Urothelium cell line (cell line): ENCODE results near the gene PRKD1.

Source experiments
- DNase-seq: peaks from one replicate; pipeline ENCODE4 v3.0.0; 2011; ENCODE audit warnings: low spot score, mixed read lengths
- FAIRE-seq: peaks from 2 replicates; lab custom pipeline; 2011; peaks lifted over from hg19 to GRCh38; lab: Jason Lieb, UNC

Gene PRKD1

DNA sequence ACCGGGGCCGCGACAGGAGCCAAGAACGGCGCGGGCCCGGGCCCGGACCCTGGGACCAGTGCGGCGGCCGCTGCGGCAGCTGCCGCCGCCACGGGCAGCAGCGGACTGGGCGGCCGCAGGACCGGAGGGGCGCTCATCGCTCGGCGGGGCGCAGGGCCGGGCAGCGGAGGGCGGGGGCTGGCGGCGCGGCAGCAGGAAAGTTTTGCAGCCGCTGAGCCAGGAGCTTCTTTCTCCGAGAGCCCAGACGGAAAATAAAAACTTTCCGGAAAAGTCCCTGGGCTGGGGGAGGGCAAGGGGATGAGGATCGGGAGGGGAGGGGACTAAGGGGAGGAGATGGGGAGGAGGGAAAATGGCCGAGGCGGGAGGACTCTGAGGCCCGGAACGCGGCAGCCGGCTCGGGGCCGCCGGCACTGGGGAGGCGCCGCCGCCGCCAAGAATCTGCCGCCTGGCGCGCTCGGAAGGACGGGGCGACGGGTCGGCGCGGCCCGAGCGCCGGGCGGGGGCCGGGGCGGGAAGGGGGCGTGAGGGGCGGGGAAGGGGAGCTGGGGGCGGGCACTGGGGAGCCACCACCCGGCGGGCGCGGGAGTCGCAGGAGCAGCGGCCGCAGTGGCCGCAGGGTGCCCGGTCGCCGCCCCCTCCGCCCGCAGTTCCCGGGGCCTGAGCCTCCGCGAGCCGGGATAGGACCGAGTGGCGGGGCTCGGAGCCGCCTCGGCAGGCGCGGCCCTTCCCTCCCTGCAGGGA lies at the start of gene PRKD1:
Gene PRKD1 (minus strand): TSS at position 472 of the 741 bp plus-strand sequence.
- FAIRE-seq: no peak
- DNase-seq: peak; percentile 83

DNA sequence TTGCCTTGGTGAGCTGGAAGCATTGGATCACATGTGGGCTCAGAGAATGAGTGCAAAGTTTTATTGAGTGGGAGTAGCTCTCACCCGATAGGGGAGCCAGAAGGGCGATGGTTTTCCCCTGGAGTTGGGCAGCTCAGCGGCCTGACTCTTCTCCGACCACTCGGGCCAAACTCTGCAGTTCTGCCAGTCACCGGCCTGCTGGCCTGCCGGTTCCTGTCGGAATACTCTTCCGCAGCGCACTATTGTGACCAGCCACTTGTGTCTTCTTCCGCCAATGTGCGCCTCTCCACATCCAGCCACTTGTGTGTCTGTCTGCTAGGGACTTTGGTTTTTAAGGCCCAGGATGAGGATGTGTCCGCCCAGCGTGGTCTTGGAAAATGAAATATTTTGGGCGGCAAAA lies 43.5 kb upstream of the PRKD1 start:
- no peak for FAIRE-seq

DNA sequence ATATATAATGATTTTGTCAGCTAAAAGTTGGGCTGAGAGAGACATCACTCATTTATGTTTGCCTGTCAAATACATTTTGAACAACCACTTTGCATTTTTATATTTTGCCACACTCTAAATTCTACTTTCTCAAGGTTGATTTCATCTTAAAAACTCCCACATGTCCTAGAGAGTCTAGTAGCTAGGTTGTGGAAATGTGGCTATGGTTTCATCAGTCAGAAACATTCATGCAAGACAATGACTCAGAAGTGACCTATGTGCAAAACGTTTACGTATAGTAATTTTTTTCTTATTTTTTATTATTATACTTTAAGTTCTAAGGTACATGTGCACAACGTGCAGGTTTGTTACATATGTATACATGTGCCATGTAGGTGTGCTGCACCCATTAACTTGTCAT lies 27.4 kb upstream of the PRKD1 start:
- DNase-seq: no peak
- FAIRE-seq: no peak

More for the DNA sequence above, 43.5 kb upstream of the PRKD1 start:
- no peak for DNase-seq

DNA sequence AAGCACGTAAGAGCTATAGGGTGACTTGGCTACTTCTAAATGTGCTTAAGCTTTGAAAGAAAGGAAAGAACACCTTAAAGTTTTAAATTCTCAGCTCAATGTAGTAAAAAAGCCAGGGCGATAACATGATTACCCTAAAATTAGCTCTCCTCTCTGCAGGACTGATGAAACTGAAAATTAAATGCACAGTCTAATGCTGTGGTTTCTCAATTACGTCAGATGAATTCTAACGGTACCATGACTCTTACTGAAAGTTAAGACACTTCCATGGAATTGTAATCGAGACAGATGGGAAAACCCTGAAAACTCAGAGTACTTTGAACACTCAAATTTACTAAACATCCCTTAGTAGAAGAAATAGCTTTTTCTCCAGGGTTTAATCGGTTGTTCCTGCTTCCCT lies 25.9 kb upstream of the PRKD1 start:
- FAIRE-seq (no peak), DNase-seq (no peak)

DNA sequence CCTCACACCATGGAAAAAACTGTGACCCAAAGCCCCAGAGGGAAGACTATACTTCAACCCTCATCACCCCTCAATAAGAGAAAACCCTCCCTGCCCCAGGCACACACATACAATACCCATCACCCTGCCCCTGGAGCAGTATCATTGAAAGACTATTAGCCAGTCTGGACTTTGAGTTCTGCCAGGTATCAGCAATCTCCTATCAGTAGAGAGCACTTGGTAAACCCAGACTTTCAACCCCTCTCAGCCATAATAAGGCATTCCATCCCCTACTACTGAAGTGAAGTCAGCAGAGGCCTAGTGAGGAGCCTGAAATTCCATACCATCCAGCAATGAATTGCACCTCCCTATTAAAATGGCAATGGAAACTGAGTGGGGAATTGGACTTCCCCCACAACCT lies 16.4 kb upstream of the PRKD1 start:
- no peak for FAIRE-seq

DNA sequence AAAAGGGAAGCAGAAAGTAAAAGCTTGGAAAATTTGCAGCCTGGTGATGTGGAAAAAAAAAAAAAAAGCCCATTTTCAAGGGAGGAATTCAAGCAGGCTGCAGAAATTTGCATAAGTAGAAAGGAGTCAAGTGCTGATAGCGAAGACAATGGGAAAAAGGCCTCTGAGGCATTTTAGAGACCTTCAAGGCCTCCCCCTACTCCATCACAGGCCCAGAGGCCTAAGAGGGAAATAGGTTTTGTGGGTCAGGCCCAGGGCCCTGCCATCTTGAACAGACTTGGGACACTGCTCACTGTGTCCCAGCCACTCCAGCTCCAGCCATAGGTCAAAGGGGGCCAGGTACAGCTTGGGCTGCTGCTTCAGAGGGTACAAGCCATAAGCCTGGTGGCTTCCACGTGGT lies 13.8 kb upstream of the PRKD1 start:
- DNase-seq (no peak), FAIRE-seq (no peak)

More for the DNA sequence above, 16.4 kb upstream of the PRKD1 start:
- no peak for DNase-seq

DNA sequence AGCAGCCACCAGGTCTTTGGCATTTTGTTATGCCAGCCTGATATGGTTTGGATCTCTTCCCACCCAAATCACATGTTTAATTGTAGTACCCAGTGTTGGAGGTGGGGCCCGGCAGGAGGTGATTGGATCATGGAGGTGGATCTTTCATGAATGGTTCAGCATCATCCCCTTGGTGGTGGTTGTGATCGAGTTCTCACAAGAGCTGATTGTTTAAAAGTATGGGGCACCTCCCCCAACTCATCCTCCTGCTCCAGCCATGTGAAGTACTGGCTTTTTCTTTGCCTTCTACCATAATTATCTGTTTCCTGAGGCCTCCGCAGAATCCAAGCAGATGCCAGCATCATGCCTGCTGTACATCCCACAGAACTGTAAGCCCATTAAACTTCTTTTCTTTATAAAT lies 12.8 kb upstream of the PRKD1 start:
- FAIRE-seq: no peak
- no peak for DNase-seq

DNA sequence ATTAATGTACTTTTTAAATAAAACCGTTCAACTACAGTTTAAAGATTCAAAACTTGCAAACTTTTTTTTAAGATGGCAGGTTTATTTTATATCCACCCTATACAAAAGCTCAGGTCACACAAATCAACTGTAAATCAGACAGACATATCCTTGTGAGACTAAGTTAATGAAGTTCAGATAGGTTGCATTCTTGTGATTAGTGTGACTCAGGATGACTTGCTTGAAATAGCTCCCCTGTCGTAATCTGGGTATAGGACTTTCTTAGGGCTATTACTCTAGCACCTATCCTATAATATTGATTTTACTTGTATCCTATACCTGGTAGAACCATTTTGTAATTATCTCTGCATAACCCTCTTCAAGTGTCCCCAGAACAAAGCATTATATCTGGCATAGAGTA lies 9.5 kb upstream of the PRKD1 start:
- FAIRE-seq: no peak
- DNase-seq: no peak

DNA sequence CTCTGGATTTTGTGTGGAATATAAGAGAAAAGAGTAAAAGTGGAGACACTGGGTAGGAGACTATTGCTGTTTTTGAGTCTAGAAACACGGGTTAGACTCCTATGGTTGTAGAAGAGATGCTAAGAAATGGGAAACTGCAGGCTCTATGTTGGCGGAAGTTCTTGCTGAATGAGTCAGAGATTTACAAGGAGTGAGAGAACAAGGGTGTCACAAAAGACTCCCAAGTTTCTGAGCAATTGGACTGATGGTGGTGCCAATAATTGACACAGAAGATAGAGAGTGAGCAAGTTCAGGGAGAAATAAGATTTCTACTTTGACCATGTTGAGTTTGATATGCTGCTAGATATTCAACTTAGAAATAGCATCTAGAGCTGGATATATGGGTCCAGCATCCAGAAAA lies 2.6 kb upstream of the PRKD1 start:
- FAIRE-seq: no peak
- peak; percentile 40 for DNase-seq

DNA sequence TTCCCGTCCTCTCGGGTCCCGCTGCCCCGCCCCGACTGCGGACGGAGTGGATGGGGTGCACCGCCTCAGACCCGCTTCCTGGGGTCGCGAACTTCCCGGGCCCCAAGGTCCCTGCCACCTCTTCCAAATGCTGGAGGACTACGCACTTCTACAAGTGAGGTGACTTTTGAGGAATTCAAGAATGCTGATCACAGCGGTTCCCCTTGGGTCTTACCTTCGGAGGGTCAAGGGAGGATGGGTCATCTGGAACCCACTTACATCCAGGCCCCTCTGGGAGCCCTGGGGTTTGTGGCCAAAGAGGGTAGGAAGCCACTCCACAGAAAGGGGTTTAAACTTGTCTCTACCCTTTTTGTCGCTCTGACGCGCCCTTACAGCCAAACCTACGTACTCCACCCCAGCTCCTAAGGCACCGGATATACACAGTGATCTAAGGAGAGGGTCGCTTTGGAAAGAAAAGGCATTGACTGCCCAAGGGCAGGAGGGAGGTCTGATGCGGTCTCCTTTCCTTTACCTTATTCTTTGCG lies 532 bp upstream of the PRKD1 start:
- FAIRE-seq (no peak), DNase-seq (no peak)

DNA sequence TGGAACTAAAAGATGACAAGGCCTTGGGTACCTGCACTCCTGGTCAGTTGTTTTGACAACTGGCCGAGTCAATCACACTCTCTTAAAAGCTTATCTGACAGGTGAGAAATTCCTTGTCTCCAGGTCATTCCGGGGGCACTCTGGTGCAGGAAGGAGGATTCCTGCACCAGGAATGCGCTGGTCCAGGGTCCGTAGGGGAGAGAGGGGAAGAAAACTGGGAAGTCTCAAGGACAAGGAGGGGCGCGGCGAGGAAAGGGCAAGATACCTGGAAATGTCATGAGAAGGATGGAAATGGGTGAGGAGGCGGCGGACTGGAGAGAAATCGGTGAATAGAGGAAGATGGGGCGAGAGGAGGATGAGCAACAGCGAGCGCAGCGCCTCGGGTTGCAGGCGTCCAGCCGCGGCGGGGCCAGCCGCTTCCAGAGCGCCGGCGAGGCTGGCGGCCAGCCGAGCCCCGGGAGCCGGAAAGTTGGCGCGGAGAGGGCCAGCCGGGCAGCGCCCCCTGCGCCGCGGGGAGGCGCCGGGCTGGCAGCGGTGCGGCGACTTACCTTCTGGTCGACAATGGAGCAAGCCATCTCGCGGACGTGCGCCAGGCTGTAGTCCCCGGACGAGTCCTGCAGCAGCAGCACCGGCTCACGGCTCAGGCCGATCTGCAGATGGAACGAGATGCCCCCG lies 809 bp downstream of the PRKD1 start:
- FAIRE-seq (no peak), DNase-seq (peak; percentile 63)

DNA sequence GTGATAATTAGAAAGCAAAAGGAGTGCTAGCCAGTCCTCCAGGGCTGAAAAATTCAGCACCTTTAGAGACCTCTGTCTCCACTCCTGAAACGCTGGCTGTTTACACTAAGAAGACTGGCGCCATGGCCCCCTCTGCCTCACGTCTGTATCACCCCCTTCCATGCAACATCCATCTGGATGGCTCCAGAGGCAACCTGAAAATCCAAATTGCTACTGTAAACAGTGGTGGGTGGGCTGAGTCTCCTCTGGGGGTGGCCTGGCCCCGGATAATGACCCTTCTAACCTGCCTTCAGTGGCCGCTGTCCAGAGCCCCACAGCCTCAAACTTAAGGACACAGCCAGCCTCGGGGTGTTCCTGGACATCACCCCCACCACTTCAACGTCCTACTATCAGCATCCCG lies 1.4 kb downstream of the PRKD1 start:
- DNase-seq (no peak), FAIRE-seq (no peak)

DNA sequence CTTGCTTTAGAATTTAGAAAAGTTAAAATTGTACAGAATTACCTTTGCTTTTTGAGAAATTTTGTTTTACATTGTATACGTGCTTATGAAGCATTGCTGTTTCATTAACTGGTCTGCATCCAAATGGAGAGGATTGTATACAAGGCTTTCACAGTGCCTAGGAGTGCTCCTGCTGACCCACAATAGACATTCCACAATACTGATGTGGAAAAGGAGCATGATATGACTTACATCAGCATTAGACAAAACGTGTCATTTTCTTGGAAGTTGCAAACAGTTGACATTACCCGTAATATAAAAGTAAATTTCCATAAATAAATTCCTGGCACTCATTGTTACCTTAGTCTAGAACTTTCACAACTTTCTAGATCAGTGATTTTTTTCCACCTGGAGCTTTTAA lies 1.9 kb downstream of the PRKD1 start:
- DNase-seq: no peak

DNA sequence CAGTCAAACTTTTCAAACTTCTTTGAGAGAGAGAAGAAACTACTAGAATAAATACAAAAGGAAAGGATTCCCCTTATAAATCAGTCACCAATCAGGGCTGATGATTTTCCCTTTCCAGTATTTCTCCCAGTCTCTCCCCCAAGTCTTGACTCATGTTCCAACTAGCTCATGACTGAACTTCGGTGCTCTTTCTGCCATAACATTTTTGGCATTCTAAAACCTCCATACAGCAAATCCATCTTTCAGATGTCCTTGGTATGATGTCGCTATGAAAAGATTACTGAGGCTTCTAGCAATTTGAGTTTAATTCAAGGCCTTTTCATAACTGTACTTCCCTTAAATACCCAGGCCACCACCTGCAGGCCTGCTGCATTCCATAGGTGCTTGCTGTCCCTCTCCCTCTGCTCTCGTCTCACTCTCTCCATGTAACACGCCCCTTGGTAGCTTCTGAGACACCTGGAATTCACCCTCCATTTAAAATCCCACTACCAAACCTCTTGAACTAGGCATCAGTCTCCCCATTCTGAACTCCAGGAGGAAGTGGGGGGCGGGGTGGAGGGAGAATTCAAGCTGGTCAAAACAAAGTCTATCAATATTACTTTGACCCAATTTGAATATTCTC lies 2.4 kb downstream of the PRKD1 start:
- peak; percentile 10 for DNase-seq
- FAIRE-seq: no peak

More for the DNA sequence above, 1.9 kb downstream of the PRKD1 start:
- no peak for FAIRE-seq

DNA sequence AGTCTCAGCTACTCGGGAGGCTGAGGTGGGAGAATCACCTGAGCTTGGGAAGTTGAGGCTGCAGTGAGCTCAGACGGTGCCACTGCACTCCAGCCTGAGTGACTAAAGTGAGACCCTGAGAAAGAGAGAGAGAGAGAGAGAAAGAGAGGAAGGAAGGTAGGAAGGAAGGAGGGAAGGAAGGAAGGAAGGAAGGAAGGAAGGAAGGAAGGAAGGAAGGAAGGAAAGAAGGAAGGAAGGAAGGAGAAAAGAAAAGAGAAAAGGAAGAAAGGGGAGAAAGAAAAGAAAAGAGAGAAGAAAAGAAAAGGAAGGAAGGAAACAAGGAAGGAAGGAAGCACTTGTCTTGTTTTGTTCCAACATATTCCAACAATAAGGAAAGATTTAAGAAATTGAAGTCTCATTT lies 7.8 kb downstream of the PRKD1 start:
- DNase-seq (no peak), FAIRE-seq (no peak)

DNA sequence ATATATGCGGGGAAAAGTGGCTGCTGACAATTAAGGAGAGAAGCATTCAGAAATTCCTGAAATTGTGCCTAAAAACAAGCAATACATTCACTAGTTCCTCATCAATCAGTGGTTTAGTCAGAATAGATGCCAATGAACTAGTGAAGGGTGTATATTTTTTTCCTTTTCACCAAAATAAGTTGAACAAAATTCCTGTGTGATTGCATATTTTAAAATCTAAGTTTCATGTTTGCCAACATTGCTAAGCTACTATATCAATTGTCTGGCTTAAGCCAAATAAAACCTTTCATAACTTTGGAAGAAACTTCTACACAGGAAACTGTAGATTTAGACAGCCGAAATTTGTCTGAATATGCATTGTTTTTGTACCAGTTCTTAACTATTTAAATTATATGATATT lies 8.7 kb downstream of the PRKD1 start:
- FAIRE-seq (no peak), DNase-seq (no peak)

DNA sequence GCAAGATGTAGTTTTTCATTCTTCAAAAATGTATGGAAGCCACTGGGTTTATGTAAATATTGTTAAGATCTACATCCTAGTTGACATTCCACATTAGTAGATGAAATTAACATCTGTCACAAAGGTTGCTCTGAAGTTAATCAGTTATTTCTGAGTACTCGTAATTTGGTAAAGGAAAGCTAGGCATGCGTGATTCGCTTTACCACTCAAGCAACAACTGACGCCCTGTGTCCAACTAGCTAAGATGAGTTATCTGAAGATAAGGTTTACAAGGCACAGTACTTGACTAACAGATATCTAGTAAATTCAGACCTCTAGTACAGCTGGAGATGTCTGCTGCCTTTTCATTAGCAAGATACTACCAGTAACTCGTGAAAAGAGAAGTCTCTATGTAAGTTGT lies 14.1 kb downstream of the PRKD1 start:
- no peak for FAIRE-seq
- no peak for DNase-seq

DNA sequence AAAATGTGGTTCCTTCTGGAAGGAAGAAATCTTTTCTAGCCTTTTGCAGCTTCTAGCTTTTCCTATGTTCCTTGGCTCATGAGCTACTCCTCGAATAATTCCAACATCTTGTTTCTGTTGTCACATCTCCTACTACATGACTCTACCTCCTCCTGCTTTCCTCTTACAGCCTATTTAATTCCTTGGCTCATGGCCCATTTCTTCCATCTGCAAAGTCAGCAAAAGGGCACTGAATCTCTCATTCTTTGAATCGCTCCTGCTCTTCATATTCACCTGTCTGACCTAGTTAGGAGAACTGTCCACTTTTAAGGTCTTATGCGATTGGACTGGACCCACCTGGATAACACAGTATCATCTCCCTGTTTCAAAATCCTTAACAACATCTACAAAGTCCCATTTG lies 15.8 kb downstream of the PRKD1 start:
- DNase-seq (no peak), FAIRE-seq (no peak)

DNA sequence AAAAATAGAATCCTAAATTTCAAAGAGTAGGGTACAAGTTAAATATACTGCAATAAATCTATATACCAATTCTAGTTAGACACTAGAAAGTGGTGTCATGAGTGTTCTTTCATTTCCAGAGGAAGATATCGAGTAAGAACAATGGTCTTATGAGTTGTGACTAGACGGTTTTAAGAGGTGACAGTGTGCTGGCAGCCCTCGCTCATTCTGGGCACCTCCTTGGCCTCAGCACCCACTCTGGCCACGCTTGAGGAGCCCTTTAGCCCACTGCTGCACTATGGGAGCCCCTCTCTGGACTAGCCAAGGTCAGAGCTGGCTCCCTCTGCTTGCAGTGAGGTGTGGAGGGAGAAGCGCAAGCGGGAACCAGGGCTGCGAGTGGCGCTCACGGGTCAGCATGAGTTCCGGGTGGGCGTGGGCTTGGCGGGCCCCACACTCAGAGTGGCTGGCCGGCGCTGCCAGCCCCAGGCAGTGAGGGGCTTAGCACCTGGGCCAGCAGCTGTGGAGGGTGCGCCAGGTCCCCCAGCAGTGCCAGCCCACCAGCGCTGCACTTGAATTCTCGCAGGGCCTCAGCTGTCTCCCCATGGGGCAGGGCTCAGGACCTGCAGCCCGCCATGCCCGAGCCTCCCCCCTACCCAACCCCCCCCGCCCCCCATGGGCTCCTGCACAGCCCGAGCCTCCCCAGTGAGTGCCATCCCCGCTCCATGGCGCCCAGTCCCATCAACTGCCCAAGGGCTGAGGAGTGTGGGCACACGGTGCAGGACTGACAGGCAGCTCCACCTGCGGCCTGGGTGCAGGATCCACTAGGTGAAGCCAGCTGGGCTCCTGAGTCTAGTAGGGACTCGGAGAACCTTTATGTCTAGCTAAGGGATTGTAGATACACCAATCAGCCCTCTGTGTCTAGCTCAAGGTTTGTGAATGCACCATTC lies 18.7 kb downstream of the PRKD1 start:
- no peak for DNase-seq
- FAIRE-seq: no peak

DNA sequence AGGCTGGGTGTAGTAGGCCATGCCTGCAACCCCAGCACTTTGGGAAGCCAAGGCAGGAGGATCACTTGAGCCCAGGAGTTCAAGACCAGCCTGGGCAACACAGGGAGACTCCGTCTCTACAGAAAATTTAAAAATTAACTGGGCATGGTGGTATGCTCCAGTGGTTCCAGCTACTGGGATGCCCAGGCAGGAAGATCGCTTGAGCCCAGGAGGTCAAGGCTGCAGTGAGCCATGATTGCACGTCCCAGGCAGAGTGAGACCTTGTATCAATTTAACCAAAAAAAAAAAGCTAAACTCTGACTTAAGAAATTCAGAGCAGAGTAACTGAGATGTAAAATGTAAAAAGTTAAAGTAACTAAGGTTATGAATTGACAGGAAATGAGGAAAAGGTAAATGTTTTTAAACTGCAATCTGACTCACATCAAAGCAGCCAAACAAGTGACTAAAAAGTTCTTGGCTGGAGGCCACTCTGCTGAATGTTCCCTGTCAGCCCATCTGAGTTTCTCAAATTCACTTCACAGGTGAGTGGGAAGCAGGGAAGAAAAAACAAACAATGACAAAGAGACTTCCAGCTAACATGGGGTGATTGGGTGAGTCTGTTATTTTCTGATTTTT lies 21.3 kb downstream of the PRKD1 start:
- FAIRE-seq: no peak
- peak; percentile 31 for DNase-seq
